GM18498 (cell line): ENCODE measurements around the gene PRKG1.
"Not testable (repeated sequence)": the region's sequence is repeated elsewhere in the genome, so short reads cannot be mapped to it uniquely, and the experiment has no call there.

Experiments used
- ATAC-seq: cut with Tn5 transposase; IDR thresholded peaks from one replicate; pipeline ENCODE4 v1.9.1; 2021; ENCODE audit warnings: mild to moderate bottlenecking, moderate library complexity; ENCODE audit not compliant: unreplicated experiment

Gene PRKG1

GRCh38 chr10:51683031-51683691 is 608.9 kb downstream of the PRKG1 start:
- ATAC-seq, result no peak

GRCh38 chr10:51685768-51686167 is 611.5 kb downstream of the PRKG1 start:
- ATAC-seq, result no peak

GRCh38 chr10:51687296-51687695 is 613.0 kb downstream of the PRKG1 start:
- ATAC-seq, result no peak

- not testable (repeated sequence) for ATAC-seq
Observed at GRCh38 chr10:51688826-51689225, 614.5 kb downstream of the PRKG1 start.

GRCh38 chr10:51689536-51689935 is 615.2 kb downstream of the PRKG1 start:
- no peak for ATAC-seq

GRCh38 chr10:51691135-51691534 is 616.8 kb downstream of the PRKG1 start:
- ATAC-seq, result no peak

- ATAC-seq, result no peak
Observed at GRCh38 chr10:51694086-51694768, 619.9 kb downstream of the PRKG1 start.

- no peak for ATAC-seq
Observed at GRCh38 chr10:51696251-51696650, 622.0 kb downstream of the PRKG1 start.

GRCh38 chr10:51698473-51699063 is 624.3 kb downstream of the PRKG1 start:
- no peak for ATAC-seq

GRCh38 chr10:51699145-51699474 is 624.8 kb downstream of the PRKG1 start:
- peak; percentile 41 for ATAC-seq

GRCh38 chr10:51699475-51700227 is 625.4 kb downstream of the PRKG1 start, which contains the start of gene CSTF2T:
CSTF2T (minus strand) TSS chr10:51699595; CDS start chr10:51699549, 46 bp downstream.
- peak; percentile 94 for ATAC-seq

- ATAC-seq, result no peak
Observed at GRCh38 chr10:51700228-51700817, 626.0 kb downstream of the PRKG1 start.

GRCh38 chr10:51705774-51706173 is 631.5 kb downstream of the PRKG1 start:
- ATAC-seq, result no peak

GRCh38 chr10:51706225-51706624 is 631.9 kb downstream of the PRKG1 start:
- no peak for ATAC-seq

- no peak for ATAC-seq
Observed at GRCh38 chr10:51707392-51707791, 633.1 kb downstream of the PRKG1 start.

- no peak for ATAC-seq
Observed at GRCh38 chr10:51707821-51708424, 633.6 kb downstream of the PRKG1 start.

- ATAC-seq, result no peak
Observed at GRCh38 chr10:51708609-51709008, 634.3 kb downstream of the PRKG1 start.

- no peak for ATAC-seq
Observed at GRCh38 chr10:51709324-51709972, 635.2 kb downstream of the PRKG1 start.

GRCh38 chr10:51711519-51711891 is 637.2 kb downstream of the PRKG1 start:
- no peak for ATAC-seq

GRCh38 chr10:51716981-51717380 is 642.7 kb downstream of the PRKG1 start:
- ATAC-seq, result no peak
